Measurements from ENCODE around the gene KRTAP9-7.
"Not testable (repeated sequence)": the region's sequence is repeated elsewhere in the genome, so short reads cannot be mapped to it uniquely, and the experiment has no call there.

The KRTAP9-7 gene

DNA sequence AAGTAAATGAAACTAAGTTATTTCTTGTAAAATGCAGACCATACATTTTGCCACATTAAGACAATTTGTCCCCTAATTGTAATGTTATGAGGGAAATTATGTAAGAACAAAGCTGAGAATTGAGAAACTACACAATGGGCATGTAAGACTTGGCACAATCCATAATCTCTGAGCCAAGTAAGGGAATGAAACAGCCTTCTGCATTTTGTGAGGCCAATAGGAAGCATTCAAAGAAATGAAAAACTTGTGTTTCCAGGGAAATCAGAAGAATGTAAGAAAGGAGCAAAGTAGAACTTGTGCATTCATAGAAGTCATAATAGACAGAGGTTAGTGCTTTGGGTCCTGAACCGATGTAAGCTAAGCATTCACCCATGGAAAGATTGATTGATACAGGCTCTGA lies 24.2 kb upstream of the KRTAP9-7 start:
- H3K4me3 ChIP-seq (ENCODE audit: insufficient read length, low read depth): no peak overlapping the region
- no peak for DNase-seq (ENCODE audit: low read depth, low spot score)
- peaks cover 7% of the 10 kb centered on the region for H3K27me3 ChIP-seq (ENCODE audit: insufficient read depth, insufficient read length)
- no peak overlapping the region for H3K9ac ChIP-seq (ENCODE audit: insufficient read length, low read depth)
- H3K36me3 ChIP-seq (ENCODE audit: insufficient read depth, insufficient read length, low read length): no peaks in the 10 kb centered on the region
- no peak for TF ChIP-seq ZNF274 (IDR thresholded peaks at IDR 0.05; ENCODE audit: low read depth, low read length)
- no peak for TF ChIP-seq YY1 (IDR thresholded peaks at IDR 0.05; ENCODE audit: insufficient read depth, insufficient read length)
- TF ChIP-seq SUZ12 (IDR thresholded peaks at IDR 0.05; ENCODE audit: extremely low read depth, insufficient read depth, insufficient read length): no peak
- H3K9me3 ChIP-seq (ENCODE audit: insufficient read depth, low read length): no peaks in the 10 kb centered on the region
- H3K4me1 ChIP-seq (ENCODE audit: insufficient read depth, insufficient read length): no peaks in the 10 kb centered on the region

DNA sequence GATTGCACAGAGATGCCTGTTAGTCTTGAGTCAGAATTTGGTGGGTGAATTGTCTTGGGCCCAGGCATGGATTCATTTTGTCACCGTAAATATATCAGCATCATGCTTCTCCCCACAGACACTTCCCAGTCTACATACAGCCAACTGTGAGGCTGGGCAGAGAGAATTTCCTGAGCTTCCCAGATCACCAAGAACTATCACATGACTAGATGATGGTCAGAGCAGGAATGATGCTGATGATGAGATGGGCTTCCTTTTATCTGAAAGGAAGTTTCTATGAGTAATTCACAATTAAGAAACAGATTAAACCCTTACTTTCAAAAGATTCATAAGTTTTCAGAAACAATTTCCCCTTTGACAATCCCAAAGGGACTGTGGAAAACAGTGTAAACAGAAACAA lies 20.6 kb upstream of the KRTAP9-7 start:
- no peaks in the 10 kb centered on the region for H3K36me3 ChIP-seq (ENCODE audit: insufficient read depth, insufficient read length, low read length)
- no peak overlapping the region for H3K9ac ChIP-seq (ENCODE audit: insufficient read length, low read depth)
- H3K4me3 ChIP-seq (ENCODE audit: insufficient read length, low read depth): no peak overlapping the region
- no peaks in the 10 kb centered on the region for H3K4me1 ChIP-seq (ENCODE audit: insufficient read depth, insufficient read length)
- DNase-seq (ENCODE audit: low read depth, low spot score): no peak
- no peak for TF ChIP-seq ZNF274 (IDR thresholded peaks at IDR 0.05; ENCODE audit: low read depth, low read length)
- H3K27me3 ChIP-seq (ENCODE audit: insufficient read depth, insufficient read length): peaks cover 5% of the 10 kb centered on the region
- no peaks in the 10 kb centered on the region for H3K9me3 ChIP-seq (ENCODE audit: insufficient read depth, low read length)

DNA sequence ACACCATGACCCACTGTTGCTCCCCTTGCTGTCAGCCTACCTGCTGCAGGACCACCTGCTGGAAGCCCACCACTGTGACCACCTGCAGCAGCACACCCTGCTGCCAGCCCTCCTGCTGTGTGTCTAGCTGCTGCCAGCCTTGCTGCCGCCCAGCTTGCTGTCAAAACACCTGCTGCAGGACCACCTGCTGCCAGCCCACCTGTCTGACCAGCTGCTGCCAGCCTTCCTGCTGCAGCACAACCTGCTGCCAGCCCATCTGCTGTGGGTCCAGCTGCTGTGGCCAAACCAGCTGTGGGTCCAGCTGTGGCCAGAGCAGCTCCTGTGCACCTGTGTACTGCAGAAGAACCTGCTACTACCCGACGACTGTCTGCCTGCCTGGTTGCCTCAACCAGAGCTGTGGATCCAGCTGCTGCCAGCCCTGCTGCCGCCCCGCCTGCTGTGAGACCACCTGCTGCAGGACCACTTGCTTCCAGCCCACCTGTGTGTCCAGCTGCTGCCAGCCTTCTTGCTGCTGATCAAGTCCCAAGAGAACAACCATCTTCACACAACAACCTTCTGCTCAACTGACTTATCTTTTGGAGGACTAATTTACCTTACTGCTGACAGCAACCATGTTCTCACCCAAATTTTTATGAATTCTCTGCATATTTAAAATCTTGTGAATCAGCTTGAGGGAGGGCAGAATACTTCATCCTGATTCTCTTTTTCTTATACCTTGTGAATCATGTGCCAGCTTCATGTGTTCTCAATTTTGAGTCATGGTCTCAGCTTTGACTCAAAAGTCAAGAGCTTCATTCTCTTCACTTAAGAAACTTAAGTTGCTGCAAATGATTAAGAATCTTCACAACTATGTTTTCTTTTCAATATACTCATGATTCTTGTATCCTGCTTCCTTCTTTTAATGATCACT lies 19.9 kb upstream of the KRTAP9-7 start, which contains the start of gene KRTAP9-9:
KRTAP9-9 (plus strand) TSS at position 4 of the 910 bp plus-strand sequence.
- not testable (repeated sequence) for H3K4me1 ChIP-seq (ENCODE audit: insufficient read depth, insufficient read length); H3K4me3 ChIP-seq (ENCODE audit: insufficient read length, low read depth); DNase-seq (ENCODE audit: low read depth, low spot score); H3K9ac ChIP-seq (ENCODE audit: insufficient read length, low read depth); H3K27me3 ChIP-seq (ENCODE audit: insufficient read depth, insufficient read length); H3K9me3 ChIP-seq (ENCODE audit: insufficient read depth, low read length); H3K36me3 ChIP-seq (ENCODE audit: insufficient read depth, insufficient read length, low read length)

DNA sequence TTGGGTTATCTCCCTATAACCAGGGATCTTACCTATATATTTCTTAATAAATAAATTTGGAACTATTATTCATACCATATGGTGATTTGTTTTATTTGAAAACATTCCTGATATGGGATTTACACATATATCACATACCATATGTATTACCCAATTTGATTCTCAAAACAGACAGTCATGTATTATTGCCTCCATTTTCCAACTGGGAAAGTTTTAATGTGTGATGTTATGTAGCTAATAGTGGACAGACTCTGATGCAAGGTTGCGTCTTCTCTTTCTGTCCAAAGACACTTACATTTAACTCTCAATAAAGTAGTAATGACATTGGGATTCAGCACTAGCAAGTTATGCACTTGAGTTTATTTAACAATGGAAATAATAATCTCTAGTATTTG lies 19.2 kb upstream of the KRTAP9-7 start:
- no peak for DNase-seq (ENCODE audit: low read depth, low spot score)
- H3K9me3 ChIP-seq (ENCODE audit: insufficient read depth, low read length): no peaks in the 10 kb centered on the region

DNA sequence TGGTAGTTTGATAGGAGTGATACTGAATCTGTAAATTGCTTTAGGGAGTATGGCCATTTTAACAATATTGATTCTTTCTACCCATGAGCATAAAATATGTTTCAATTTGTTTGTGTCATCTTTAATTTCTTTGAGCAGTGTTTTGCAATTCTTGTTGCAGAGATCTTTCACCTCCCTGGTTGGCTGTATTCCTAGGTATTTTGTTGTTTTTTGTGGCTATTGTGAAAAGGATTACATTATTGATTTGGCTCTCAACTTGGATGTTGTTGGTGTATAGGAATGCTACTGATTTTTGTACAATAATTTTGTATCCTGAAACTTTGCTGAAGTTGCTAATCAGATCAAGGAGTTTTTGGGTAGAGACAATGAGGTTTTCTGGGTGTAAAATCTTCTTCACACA lies 17.1 kb upstream of the KRTAP9-7 start:
- DNase-seq (ENCODE audit: low read depth, low spot score): no peak
- peaks cover 2% of the 10 kb centered on the region for H3K27me3 ChIP-seq (ENCODE audit: insufficient read depth, insufficient read length)
- H3K36me3 ChIP-seq (ENCODE audit: insufficient read depth, insufficient read length, low read length): no peaks in the 10 kb centered on the region
- H3K9ac ChIP-seq (ENCODE audit: insufficient read length, low read depth): no peak overlapping the region
- no peak overlapping the region for H3K4me3 ChIP-seq (ENCODE audit: insufficient read length, low read depth)
- H3K9me3 ChIP-seq (ENCODE audit: insufficient read depth, low read length): no peaks in the 10 kb centered on the region
- H3K4me1 ChIP-seq (ENCODE audit: insufficient read depth, insufficient read length): no peaks in the 10 kb centered on the region
- TF ChIP-seq ZNF274 (IDR thresholded peaks at IDR 0.05; ENCODE audit: low read depth, low read length) (no peak), SUZ12 (IDR thresholded peaks at IDR 0.05; ENCODE audit: extremely low read depth, insufficient read depth, insufficient read length) (no peak), YY1 (IDR thresholded peaks at IDR 0.05; ENCODE audit: insufficient read depth, insufficient read length) (no peak)

More for the DNA sequence above, 19.2 kb upstream of the KRTAP9-7 start:
- TF ChIP-seq YY1 (IDR thresholded peaks at IDR 0.05; ENCODE audit: insufficient read depth, insufficient read length) (no peak), ZNF274 (IDR thresholded peaks at IDR 0.05; ENCODE audit: low read depth, low read length) (no peak), SUZ12 (IDR thresholded peaks at IDR 0.05; ENCODE audit: extremely low read depth, insufficient read depth, insufficient read length) (no peak)
- no peaks in the 10 kb centered on the region for H3K4me1 ChIP-seq (ENCODE audit: insufficient read depth, insufficient read length)
- H3K4me3 ChIP-seq (ENCODE audit: insufficient read length, low read depth): no peak overlapping the region
- H3K36me3 ChIP-seq (ENCODE audit: insufficient read depth, insufficient read length, low read length): no peaks in the 10 kb centered on the region
- H3K9ac ChIP-seq (ENCODE audit: insufficient read length, low read depth): no peak overlapping the region
- peaks cover 5% of the 10 kb centered on the region for H3K27me3 ChIP-seq (ENCODE audit: insufficient read depth, insufficient read length)

DNA sequence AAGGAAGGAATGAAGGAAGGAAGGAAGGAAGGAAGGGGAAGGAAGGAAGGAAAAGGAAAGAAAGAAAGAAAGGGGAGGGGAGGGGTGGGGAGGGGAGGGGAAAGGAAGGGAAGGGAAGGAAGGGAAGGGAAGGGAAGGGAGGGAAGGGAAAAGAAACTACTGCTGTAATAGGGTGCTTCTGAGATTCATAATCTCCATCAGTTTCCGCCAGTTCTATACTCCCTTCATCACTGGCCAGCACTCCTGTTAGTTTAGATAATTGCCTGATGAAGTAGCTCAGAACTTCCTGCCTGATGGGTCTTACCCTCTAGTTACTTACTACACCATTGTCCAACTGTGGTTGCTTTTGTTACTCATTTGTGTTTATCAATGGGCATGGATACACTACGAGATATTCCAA lies 12.3 kb upstream of the KRTAP9-7 start:
- H3K36me3 ChIP-seq (ENCODE audit: insufficient read depth, insufficient read length, low read length): no peaks in the 10 kb centered on the region
- no peak overlapping the region for H3K9ac ChIP-seq (ENCODE audit: insufficient read length, low read depth)
- no peak for TF ChIP-seq YY1 (IDR thresholded peaks at IDR 0.05; ENCODE audit: insufficient read depth, insufficient read length)
- TF ChIP-seq SUZ12 (IDR thresholded peaks at IDR 0.05; ENCODE audit: extremely low read depth, insufficient read depth, insufficient read length): no peak
- no peak for TF ChIP-seq ZNF274 (IDR thresholded peaks at IDR 0.05; ENCODE audit: low read depth, low read length)
- peaks cover 6% of the 10 kb centered on the region for H3K27me3 ChIP-seq (ENCODE audit: insufficient read depth, insufficient read length)
- no peak overlapping the region for H3K4me3 ChIP-seq (ENCODE audit: insufficient read length, low read depth)
- DNase-seq (ENCODE audit: low read depth, low spot score): no peak
- no peaks in the 10 kb centered on the region for H3K4me1 ChIP-seq (ENCODE audit: insufficient read depth, insufficient read length)
- no peaks in the 10 kb centered on the region for H3K9me3 ChIP-seq (ENCODE audit: insufficient read depth, low read length)

DNA sequence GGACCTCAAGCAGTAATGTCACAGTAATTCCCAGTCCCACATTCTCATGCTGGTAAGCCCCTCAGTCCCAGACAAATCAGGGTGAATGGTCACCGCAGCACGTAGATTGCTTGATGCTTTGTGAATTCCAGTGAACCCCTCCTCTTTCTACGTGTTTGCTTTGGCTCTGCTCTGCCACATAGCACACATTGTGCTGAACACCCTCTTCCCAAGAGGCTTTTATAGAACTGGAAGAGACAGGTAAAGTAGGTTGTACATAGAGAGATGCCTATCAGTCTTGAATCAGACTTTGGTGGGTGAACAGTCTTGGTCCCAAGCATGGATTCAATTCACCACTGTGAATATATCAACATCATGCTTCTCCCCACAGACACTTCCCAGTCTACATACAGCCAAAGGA lies 10.9 kb upstream of the KRTAP9-7 start:
- Histone ChIP-seq H3K27me3 (ENCODE audit: insufficient read depth, insufficient read length) (peaks cover 6% of the 10 kb centered on the region), H3K9ac (ENCODE audit: insufficient read length, low read depth) (no peak overlapping the region), H3K9me3 (ENCODE audit: insufficient read depth, low read length) (no peaks in the 10 kb centered on the region), H3K4me3 (ENCODE audit: insufficient read length, low read depth) (no peak overlapping the region), H3K36me3 (ENCODE audit: insufficient read depth, insufficient read length, low read length) (no peaks in the 10 kb centered on the region), H3K4me1 (ENCODE audit: insufficient read depth, insufficient read length) (no peaks in the 10 kb centered on the region)
- no peak for TF ChIP-seq ZNF274 (IDR thresholded peaks at IDR 0.05; ENCODE audit: low read depth, low read length)
- TF ChIP-seq SUZ12 (IDR thresholded peaks at IDR 0.05; ENCODE audit: extremely low read depth, insufficient read depth, insufficient read length): no peak
- TF ChIP-seq YY1 (IDR thresholded peaks at IDR 0.05; ENCODE audit: insufficient read depth, insufficient read length): no peak
- DNase-seq (ENCODE audit: low read depth, low spot score): no peak

Measured in NT2/D1 (cell line).